HAP-1 (cell line): Measurements from ENCODE around the gene SETD5.

Source experiments
- DNase-seq, 2 experiments: peaks; one replicate each; pipeline ENCODE4 v3.0.0-alpha.2; 2016 to 2020; ENCODE audit warnings: low spot score in 2 of 2
- H3K27me3 ChIP-seq: fragments of 250-450 bp; sonication (Bioruptor Pico); 2 replicates; pipeline ENCODE4 v1.5.1; 2020; ENCODE audit warnings: low read depth, mild to moderate bottlenecking, moderate library complexity
- H3K36me3 ChIP-seq: fragments of 250-450 bp; sonication (Bioruptor Pico); replicated peaks from 2 replicates; pipeline ENCODE4 v1.5.1; 2020; ENCODE audit warnings: mild to moderate bottlenecking
- H3K4me1 ChIP-seq: fragments of 250-450 bp; sonication (Bioruptor Pico); 2 replicates; pipeline ENCODE4 v1.5.1; 2020; ENCODE audit warnings: mild to moderate bottlenecking
- H3K4me3 ChIP-seq: fragments of 250-450 bp; sonication (Bioruptor Pico); 2 replicates; pipeline ENCODE4 v1.5.1; 2020; ENCODE audit warnings: mild to moderate bottlenecking, moderate library complexity
- H3K9me3 ChIP-seq: fragments of 250-450 bp; sonication (Bioruptor Pico); 2 replicates; pipeline ENCODE4 v1.5.1; 2020; ENCODE audit warnings: mild to moderate bottlenecking, moderate library complexity
- in situ Hi-C: fragments of 300-500 bp; cut with MboI; formaldehyde crosslinking; loops from 3 replicates; pipeline ENCODE4 v1.14.3; 2020; ENCODE audit warnings: low sequenced_read_pairs, inconsistent platforms, mixed read lengths

The SETD5 gene

DNA sequence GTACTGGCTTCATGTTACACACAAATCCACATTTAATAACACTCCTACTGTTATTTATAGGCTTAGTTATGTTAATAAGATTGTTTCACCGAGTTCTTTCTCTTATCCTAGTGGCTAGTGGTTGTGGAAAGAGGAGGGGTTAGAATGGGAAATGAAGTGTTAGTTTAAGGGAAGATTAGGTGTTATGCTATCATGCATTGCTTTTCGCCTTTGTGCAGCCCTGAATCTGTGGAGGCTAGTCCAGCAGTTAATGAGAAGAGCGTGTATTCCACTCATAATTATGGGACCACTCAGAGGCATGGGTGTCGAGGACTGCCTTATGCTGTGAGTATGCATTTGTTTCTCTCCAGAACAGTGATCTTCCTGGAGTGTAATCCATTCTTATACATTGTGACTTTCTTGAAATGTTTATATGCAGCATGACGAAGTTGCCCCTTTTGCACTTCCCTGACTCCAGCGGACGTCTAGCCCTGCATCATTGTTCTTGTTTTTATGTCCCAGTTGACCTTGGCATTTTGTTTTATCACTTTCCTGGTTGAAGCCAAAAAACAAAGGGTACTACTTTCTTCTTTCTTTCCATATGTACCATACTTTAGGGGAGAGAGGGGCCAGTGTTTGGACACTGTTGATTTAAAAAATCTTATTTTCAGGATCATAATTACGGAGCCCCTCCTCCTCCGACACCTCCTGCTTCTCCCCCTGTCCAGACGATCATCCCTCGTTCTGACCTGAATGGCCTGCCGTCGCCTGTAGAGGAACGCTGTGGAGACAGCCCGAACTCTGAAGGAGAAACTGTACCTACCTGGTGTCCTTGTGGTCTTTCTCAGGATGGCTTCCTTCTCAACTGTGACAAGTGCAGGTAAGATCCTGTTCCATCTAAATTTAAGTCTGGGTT, 36.5 kb downstream of the SETD5 start:
- H3K4me3 ChIP-seq, result no peak overlapping the region
- no peak for DNase-seq
- in situ Hi-C loops, result loop anchor here (10.0 kb wide), 1 partner anchor 49 kb away; no protein-coding TSS in a partner anchor
- H3K27me3 ChIP-seq, result no peaks in the 10 kb centered on the region
- no peaks in the 10 kb centered on the region for H3K9me3 ChIP-seq
- H3K36me3 ChIP-seq, result peaks cover 98% of the 10 kb centered on the region
- H3K4me1 ChIP-seq, result no peaks in the 10 kb centered on the region

DNA sequence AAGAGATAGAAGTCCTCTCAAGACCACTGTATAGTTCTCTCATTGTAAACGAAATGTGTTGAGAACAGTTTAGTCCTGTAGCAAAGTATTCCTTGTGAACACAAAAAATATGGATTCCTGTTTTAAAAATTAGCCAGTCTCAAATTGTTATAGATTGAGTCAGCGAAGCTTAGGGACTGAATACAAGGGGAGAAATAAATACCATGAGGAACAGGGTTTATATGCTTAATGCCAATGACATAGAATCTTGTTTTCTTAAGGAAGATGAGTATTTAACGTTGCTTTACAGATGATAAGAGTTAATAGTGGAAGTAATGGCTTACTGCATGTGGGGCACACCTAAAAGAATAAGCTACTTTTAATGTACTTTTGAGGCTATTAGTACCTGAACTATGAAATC, 37.9 kb downstream of the SETD5 start:
- no peak for DNase-seq
- Histone ChIP-seq H3K4me1 (no peaks in the 10 kb centered on the region), H3K4me3 (no peak overlapping the region), H3K36me3 (peaks cover 98% of the 10 kb centered on the region), H3K9me3 (no peaks in the 10 kb centered on the region), H3K27me3 (no peaks in the 10 kb centered on the region)
- in situ Hi-C loops, result loop anchor here (10.0 kb wide), 1 partner anchor 51 kb away; no protein-coding TSS in a partner anchor

DNA sequence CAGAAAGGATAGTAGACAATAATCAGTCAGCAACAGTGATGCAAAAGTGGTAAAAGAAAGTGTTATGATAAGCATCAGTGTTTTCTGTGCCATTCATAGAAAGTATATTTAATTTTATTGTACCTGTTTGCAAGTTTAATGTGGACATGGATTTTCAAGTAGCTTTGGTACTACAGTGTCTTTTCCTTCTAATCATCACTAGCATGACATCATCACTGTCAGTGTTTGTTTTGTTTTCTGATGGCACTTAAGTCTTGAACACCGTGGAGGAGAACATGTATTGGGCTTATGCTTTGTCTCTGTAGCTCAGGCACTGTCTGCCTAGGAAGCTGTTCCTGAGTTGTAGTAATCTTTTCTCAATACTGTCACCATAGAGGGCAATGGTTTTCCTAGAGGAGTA, 41.9 kb downstream of the SETD5 start:
- peaks cover 99% of the 10 kb centered on the region for H3K36me3 ChIP-seq
- H3K4me3 ChIP-seq, result no peak overlapping the region
- in situ Hi-C loops, result loop anchor here (10.0 kb wide), 1 partner anchor 55 kb away; no protein-coding TSS in a partner anchor
- H3K4me1 ChIP-seq, result no peaks in the 10 kb centered on the region
- H3K27me3 ChIP-seq, result no peaks in the 10 kb centered on the region
- no peak for DNase-seq
- H3K9me3 ChIP-seq, result no peaks in the 10 kb centered on the region

DNA sequence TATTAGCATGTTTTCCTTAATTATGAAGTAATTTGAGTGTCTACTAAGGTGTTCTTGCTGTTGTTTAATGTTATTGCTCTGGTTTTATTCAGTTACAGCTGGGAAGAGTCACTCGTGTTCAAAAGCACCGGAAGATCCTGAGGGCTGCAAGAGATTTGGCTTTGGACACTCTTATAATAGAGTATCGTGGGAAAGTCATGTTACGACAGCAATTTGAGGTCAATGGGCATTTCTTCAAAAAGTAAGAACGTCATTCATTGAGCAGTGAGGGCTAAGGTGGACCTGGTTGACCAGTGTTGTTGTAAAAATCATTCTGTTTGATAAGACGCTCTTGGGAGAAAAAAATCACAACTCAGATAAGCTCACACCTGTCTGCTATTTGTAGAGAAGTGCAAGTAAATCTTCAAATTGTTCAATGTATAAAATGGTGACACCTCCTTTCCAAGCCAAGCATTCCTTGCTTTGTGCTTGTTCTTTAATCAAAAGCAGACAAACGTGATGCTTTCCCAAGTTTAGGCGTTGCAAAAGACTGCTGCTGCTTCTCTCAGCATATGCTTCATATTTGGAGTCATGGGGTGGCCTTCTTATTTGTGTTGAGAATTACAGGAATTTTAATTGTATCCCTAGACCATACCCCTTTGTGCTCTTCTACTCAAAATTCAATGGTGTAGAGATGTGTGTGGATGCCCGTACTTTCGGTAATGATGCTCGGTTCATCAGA, 44.2 kb downstream of the SETD5 start:
- Histone ChIP-seq H3K9me3 (no peaks in the 10 kb centered on the region), H3K4me3 (no peak overlapping the region), H3K27me3 (no peaks in the 10 kb centered on the region), H3K4me1 (no peaks in the 10 kb centered on the region), H3K36me3 (peaks cover 95% of the 10 kb centered on the region)
- in situ Hi-C loops, result no loop called here
- DNase-seq, result no peak

DNA sequence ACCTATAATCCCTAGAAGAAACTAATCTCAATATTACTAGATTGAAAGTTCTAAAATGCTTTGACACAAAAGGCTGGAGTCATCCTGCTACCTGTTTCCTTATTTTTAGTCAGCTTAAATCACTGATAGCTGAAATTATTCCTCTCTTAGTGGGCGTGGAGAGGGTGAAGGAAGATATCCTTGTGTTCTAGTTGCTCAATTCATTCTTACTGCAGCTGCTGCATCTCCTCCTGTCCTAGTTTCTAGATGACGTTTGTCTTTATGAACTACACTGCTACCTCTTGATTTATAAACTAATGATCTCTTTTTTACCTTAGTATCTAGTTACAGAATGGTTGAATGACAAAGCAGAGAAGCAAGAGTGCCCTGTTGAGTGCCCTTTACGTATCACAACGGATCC, 50.7 kb downstream of the SETD5 start:
- DNase-seq, result no peak
- H3K36me3 ChIP-seq, result peaks cover 93% of the 10 kb centered on the region
- H3K9me3 ChIP-seq, result no peaks in the 10 kb centered on the region
- in situ Hi-C loops, result no loop called here
- H3K27me3 ChIP-seq, result no peaks in the 10 kb centered on the region
- H3K4me1 ChIP-seq, result no peaks in the 10 kb centered on the region
- no peak overlapping the region for H3K4me3 ChIP-seq

DNA sequence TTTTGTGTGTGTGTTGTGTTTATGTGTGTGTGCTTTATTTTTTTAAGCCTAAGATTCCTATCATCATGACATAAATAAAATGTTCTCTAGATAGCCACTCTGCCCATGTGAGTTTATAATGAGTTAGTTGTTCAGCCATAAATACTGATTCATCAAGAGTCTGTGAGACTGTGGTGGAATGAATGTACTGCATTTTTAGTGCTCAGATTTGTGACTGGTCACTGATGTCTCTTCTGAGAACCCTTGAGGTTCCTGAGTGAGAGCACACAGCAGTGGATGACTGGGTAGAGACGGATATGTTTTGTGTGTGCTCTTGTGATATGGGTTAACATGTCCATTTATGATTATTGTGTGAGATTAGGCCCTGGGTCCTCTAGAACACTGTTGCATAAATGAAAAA, 51.2 kb downstream of the SETD5 start:
- H3K4me1 ChIP-seq, result no peaks in the 10 kb centered on the region
- DNase-seq, result no peak
- peaks cover 93% of the 10 kb centered on the region for H3K36me3 ChIP-seq

DNA sequence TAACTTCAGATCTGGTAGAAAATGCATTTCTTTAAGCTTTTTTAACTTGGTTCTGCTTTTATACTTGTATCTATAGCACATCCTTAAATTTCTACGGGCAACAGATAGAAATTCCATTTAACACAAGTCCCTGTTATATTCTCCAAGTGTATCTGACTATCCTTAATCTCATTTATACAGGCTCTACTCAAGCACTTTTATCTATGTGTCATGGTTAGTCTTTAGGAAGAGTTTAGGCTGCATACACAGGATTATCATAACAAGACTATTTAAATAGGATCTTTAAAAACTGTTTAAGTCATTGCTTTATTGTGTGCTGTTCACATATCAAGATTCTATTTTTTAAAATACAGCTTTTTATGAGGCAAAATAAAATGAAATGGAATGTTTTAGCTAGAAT, 52.7 kb downstream of the SETD5 start:
- in situ Hi-C loops, result no loop called here
- Histone ChIP-seq H3K4me1 (no peaks in the 10 kb centered on the region), H3K4me3 (no peak overlapping the region), H3K27me3 (no peaks in the 10 kb centered on the region), H3K9me3 (no peaks in the 10 kb centered on the region), H3K36me3 (peaks cover 88% of the 10 kb centered on the region)
- DNase-seq, result no peak

More for the DNA sequence above, 51.2 kb downstream of the SETD5 start:
- Histone ChIP-seq H3K9me3 (no peaks in the 10 kb centered on the region), H3K4me3 (no peak overlapping the region), H3K27me3 (no peaks in the 10 kb centered on the region)
- in situ Hi-C loops, result no loop called here

DNA sequence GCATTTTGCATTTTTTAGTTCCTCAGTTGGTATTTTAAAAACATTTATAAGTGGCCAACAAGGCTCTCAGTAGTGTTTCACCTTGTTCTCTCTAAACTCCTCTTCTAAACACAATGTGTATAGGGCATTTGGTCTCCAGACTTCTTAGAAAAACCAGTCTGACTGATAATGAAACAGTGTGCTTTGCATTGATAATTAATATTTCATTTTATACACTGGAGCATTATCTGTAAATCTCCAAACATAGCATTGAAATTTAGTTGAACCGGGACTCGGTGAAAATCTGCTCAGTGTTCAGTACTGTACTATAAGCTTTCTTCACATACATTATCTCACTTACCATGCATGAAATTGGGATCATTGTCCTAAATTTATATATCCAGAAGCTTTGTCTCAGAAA, 53.6 kb downstream of the SETD5 start:
- Histone ChIP-seq H3K4me1 (no peaks in the 10 kb centered on the region), H3K4me3 (no peak overlapping the region), H3K36me3 (peaks cover 91% of the 10 kb centered on the region), H3K27me3 (no peaks in the 10 kb centered on the region), H3K9me3 (no peaks in the 10 kb centered on the region)
- DNase-seq, result no peak
- in situ Hi-C loops, result no loop called here

DNA sequence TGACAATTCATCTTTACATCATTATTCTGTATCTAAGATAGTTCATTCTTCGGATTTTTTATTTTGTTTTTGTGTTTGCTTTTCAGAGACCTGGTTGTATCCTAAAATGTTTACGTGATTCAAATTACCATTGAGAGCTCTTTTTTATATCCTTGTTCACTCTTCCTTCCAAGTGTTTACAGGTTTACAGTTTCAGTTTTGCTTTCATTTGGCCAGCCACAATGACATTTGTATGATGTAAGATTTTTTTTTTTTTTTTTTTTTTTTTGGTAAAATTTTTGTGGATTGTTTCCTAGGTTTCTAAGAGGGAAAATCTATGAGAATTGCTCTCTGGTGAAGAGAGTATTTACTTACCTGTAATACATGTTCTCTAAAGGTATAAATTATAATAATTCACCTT, 55.0 kb downstream of the SETD5 start:
- H3K27me3 ChIP-seq, result no peaks in the 10 kb centered on the region
- H3K4me1 ChIP-seq, result no peaks in the 10 kb centered on the region
- in situ Hi-C loops, result no loop called here
- DNase-seq, result no peak
- H3K4me3 ChIP-seq, result no peak overlapping the region
- peaks cover 91% of the 10 kb centered on the region for H3K36me3 ChIP-seq
- H3K9me3 ChIP-seq, result no peaks in the 10 kb centered on the region

DNA sequence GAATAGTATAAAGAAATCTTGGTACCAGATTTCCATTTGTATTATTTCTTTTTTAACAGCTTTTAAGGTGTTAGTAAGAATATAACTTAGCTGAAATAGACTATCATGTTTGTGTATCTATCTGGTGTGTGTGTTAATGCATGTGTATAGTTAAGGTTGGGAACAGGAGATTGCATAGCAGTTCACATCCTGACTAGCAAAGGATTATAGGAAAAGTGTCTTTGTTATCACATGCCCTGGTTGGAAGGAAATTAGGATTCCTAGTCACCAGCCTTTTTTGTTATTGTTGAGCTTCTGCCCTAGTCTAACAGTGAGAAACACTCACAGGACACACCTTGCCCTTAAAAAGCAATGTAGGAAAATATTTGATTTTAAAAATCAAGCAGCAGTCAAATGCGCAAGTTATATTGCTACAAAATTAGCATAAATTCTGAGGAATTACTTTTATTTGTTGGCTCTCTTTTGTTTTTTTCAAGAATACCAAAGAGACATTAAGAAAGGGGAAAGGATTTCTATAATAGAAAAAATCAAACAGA, 58.2 kb downstream of the SETD5 start:
- no peak for DNase-seq
- H3K4me1 ChIP-seq, result no peaks in the 10 kb centered on the region
- in situ Hi-C loops, result no loop called here
- no peaks in the 10 kb centered on the region for H3K9me3 ChIP-seq
- H3K27me3 ChIP-seq, result no peaks in the 10 kb centered on the region
- peaks cover 84% of the 10 kb centered on the region for H3K36me3 ChIP-seq
- H3K4me3 ChIP-seq, result no peak overlapping the region

DNA sequence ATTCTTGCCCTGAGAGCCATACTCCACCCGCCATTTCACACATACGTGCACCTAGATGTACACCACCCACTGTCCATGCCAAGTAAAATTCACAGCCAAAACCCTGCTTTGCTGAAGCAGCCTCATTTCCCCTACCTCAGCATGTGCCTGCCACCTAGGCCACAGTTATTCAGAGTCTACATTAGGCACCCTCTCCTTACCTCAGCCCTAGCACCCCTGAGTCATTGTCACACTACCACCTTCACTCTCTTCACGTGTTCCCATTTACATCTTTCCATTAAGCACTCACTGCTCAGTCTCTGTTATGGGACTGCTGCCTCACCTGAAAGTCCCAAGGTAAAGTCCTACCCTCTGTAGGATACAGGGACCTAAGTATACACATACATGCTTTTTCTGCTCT, 70.0 kb downstream of the SETD5 start:
- peaks cover 95% of the 10 kb centered on the region for H3K36me3 ChIP-seq
- no peaks in the 10 kb centered on the region for H3K9me3 ChIP-seq
- H3K4me3 ChIP-seq, result no peak overlapping the region
- in situ Hi-C loops, result no loop called here
- no peaks in the 10 kb centered on the region for H3K27me3 ChIP-seq
- DNase-seq, result no peak
- no peaks in the 10 kb centered on the region for H3K4me1 ChIP-seq

DNA sequence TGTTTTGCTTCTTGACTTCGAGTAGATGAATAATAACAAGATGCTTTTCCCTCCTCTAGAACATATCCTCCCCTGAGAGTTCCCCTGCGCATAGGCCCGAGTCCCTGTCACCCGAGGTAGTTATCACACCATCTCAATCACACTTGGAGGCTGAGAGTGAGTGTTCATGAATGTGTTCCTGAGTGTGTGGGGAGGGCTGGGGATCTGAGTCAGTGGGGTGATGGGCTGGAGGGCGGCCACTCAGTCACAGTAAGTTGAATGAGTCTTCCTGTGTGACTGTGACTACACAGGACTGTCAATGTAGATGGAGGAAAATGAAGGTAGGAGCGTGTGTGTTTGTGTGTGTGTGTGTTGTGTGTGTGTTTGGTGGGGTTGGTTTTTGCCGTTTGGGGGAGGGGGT, 71.0 kb downstream of the SETD5 start:
- Histone ChIP-seq H3K4me1 (no peaks in the 10 kb centered on the region), H3K9me3 (no peaks in the 10 kb centered on the region), H3K4me3 (no peak overlapping the region), H3K36me3 (peaks cover 96% of the 10 kb centered on the region), H3K27me3 (no peaks in the 10 kb centered on the region)
- in situ Hi-C loops, result no loop called here
- DNase-seq, result no peak

DNA sequence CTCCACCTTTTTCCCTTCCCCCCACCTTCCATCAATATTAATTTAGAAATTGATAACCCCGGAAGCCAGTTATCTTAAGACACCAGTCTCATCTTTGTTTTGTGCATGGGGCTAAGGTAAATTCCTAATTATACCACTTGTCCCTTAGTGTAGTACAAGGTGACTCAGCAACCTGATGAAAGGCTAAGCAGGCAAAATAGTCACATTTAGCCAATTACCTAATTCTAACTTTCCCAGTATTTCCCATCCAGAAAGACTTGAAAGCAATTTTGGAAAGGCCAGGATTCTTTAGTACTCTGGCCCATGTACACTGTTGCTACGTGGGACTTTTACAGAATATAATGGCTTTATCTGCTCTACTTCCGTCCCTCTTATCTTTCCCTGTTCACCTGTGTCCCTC, 72.6 kb downstream of the SETD5 start:
- Histone ChIP-seq H3K27me3 (no peaks in the 10 kb centered on the region), H3K9me3 (no peaks in the 10 kb centered on the region), H3K4me1 (no peaks in the 10 kb centered on the region), H3K36me3 (peaks cover 96% of the 10 kb centered on the region), H3K4me3 (no peak overlapping the region)
- in situ Hi-C loops, result no loop called here
- no peak for DNase-seq

DNA sequence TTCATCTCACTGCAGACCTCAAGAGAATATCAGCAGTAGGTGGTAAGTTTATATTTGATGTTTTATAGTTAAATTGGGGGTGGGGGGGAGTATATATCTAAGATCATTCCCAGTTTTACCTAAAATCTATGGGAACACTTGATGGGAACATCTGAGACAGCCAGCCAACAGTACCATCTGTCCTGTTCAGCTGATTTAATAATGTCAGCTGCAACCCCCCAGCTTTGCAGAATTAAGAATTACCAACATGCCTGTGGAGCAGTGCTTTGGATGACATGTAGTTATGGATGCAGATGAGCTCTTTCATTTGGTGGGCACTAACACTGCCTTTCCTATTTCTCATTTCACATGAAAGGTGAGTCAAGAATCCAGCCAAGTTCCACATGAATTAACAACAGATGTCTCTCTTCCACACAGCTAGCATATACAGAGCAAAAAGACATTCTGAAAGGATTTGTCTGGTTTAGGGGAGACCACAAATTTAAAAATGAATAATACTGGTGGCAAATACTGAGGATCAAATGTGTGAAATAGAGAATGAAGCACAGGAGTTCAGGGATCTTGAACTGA, 76.2 kb downstream of the SETD5 start:
- peaks cover 93% of the 10 kb centered on the region for H3K36me3 ChIP-seq
- no peaks in the 10 kb centered on the region for H3K4me1 ChIP-seq
- no peaks in the 10 kb centered on the region for H3K27me3 ChIP-seq
- H3K4me3 ChIP-seq, result no peak overlapping the region
- no peaks in the 10 kb centered on the region for H3K9me3 ChIP-seq
- in situ Hi-C loops, result no loop called here
- DNase-seq, result no peak
